ENCODE data around the gene NRGN.

DNA sequence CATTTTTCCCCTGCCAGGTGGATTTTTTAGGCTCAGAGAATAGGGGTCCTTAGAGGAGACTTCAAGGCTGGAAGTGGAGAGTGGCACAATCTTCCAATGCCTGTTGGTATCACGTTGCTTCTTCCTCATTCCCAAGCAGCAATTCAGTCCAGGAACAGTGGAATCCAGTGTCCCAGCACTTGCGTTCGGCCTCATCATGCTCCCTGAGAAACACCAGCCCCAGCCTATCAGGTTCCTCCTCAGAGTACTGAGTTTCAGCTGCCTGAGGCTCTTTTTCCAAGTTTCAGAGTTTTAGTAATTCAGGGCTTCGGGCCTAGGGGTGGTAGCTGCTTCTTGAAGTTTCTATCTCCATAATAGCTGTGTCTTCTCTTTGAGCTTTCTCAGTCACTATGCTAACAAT is 31.9 kb upstream of the NRGN start:
- TF ChIP-seq, protein P1, sequence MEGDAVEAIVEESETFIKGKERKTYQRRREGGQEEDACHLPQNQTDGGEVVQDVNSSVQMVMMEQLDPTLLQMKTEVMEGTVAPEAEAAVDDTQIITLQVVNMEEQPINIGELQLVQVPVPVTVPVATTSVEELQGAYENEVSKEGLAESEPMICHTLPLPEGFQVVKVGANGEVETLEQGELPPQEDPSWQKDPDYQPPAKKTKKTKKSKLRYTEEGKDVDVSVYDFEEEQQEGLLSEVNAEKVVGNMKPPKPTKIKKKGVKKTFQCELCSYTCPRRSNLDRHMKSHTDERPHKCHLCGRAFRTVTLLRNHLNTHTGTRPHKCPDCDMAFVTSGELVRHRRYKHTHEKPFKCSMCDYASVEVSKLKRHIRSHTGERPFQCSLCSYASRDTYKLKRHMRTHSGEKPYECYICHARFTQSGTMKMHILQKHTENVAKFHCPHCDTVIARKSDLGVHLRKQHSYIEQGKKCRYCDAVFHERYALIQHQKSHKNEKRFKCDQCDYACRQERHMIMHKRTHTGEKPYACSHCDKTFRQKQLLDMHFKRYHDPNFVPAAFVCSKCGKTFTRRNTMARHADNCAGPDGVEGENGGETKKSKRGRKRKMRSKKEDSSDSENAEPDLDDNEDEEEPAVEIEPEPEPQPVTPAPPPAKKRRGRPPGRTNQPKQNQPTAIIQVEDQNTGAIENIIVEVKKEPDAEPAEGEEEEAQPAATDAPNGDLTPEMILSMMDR (IDR thresholded peaks at IDR 0.05; ENCODE audit: insufficient read depth, low read length), result no peak
- no peak for TF ChIP-seq REST (IDR thresholded peaks at IDR 0.05; ENCODE audit: insufficient replicate concordance, low read depth)
- no peak for TF ChIP-seq POLR2AphosphoS5 (IDR thresholded peaks at IDR 0.05; ENCODE audit: low read depth)
- no peak for TF ChIP-seq SPI1 (IDR thresholded peaks at IDR 0.05; ENCODE audit: borderline replicate concordance, low read depth)
